Measurements from ENCODE around the gene FAM20A.

The FAM20A gene

DNA sequence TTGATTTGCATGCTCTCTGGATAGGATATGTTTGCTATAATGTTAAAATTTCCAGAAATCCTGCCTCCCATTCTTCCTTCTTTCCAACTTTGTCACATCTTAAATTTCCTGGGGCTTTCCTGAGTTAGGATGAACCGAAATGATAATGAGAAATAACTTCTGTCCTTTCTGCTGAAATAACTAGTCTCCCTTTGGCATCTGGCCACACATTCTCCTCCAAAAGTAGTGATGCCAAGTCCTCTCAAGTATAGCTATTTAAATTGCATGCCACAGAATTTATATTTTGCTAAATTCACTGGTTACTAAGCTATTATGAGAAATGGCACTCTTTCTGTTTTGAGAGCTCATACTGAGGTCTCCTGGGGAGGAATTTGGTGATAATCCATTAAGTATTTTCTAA is 30.6 kb downstream of the FAM20A start:
- in situ Hi-C loops (cut with MboI; ENCODE audit: low sequenced_read_pairs): no loop called here

DNA sequence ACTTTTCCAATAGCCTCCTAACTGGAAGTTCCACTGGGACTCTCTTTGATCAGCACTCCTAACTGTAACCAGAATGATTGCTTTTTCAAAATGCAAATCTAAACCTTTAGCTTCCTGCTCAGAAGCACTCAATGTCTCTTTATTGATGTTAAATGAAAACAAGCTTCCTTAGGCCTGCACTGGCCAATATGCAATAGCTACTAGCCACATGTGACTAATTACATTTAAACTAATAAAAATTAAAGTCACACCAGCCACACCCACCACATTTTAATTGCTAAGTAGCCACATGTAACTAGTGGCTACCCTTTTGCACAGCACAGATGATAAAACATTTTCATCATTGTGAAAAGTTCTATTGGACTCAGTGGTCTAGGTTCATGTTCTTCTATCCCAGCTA is 31.8 kb downstream of the FAM20A start:
- in situ Hi-C loops (cut with MboI; ENCODE audit: low sequenced_read_pairs): no loop called here

DNA sequence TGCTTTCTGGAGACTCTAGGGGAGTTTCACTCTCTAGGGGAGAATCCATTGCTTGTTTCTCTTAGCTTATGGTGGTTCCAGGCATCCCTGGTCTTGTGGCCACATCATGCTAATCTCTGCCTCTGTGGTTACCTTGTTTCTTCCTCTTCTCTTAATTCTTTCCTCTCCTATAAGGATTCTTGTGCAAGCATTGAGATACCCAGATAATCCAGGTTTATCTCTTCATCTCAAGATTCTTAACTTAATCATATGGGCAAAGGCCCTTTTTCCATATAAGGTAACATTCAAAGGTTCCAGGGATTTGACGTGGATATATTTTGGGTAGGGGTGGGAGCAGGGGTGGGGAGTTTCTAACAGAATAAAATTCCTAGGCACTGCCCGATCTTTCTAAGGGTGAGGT is 32.6 kb downstream of the FAM20A start:
- in situ Hi-C loops (cut with MboI; ENCODE audit: low sequenced_read_pairs): no loop called here

DNA sequence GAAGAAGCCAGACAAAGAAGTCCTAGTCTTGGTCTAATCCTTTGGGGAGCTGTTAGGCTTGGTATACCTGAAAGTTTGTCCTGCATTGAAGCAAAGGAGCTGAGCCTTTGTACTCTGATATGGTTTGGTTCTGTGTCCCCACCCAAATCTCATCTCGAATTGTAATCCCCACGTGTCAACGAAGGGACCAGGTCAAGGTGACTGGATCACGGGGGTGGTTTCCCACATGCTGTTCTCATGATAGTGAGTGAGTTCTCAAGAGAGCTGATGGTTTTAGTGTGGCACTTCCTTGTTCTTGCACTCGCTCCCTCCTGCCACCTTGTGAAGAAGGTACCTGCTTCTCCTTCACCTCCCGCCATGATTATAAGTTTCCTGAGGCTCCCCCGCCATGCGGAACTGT is 33.6 kb downstream of the FAM20A start:
- in situ Hi-C loops (cut with MboI; ENCODE audit: low sequenced_read_pairs): no loop called here

DNA sequence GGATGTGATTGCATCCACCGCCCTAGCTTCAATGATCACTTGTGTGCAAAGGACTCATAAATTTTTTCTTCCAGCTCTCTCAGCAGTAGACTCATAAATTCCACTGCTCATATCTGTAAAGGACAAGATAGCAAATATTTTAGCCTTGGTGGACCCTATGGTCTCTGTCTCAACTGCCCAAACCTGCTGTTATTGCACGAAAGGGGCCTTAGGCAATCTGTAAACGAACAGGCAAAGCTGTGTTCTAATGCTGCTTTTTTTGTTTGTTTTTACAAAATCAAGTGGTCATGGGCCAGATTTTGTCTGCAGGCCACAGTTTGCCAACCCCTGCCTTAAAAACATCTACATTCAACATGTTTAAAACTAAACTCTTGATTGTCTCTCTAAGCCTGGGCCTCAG is 34.1 kb downstream of the FAM20A start:
- in situ Hi-C loops (cut with MboI; ENCODE audit: low sequenced_read_pairs): no loop called here

DNA sequence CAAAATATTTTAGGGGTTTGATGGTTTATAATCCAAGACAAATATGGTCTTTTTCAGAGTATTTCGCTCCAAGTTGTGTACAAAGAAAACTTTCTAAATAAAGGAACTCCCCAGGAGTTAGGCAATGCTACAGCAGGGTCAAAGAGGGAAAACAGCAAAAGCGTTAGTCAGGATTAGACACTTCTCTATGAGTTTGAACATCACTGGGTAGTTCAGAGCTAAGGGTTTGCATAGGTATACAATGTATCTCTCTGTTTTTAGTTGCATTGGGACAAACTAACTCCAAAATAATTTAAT is 34.8 kb downstream of the FAM20A start:
- in situ Hi-C loops (cut with MboI; ENCODE audit: low sequenced_read_pairs): no loop called here

DNA sequence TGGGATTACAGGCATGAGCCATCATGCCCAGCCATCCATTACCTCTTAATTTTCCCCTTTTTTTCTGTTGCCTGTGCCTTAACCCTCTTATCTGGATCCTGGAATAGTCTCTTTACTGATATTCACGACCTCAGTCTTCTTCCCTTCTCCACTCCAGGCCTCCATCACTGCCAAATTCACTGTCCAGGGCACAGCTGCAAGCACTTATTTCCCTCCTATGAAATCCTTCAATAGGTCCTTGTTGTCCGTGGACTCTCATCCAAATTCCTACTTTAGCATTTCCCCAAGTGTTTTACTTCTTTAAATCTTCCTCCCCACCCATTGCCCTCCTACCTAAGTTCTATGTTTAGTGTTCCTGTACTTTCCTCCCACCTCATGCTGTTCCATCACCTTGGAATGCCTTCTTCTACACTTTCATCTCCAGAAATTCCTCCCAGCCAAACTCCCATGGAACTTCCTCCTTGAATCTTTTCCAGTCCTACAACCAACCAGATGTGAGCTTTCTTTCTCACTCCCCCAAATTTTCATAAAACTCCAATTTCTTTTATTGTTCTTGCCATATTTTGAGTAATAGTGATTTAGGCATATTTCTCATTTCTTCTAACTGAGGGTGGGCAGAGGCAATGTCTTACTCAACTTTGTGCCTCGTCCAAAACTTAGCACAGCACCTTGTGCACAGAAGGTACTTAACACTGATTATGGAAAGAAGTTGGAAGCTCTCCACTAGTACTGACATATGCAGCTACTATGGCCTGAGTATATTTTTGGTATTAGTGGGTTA is 35.3 kb downstream of the FAM20A start:
- in situ Hi-C loops (cut with MboI; ENCODE audit: low sequenced_read_pairs): no loop called here

DNA sequence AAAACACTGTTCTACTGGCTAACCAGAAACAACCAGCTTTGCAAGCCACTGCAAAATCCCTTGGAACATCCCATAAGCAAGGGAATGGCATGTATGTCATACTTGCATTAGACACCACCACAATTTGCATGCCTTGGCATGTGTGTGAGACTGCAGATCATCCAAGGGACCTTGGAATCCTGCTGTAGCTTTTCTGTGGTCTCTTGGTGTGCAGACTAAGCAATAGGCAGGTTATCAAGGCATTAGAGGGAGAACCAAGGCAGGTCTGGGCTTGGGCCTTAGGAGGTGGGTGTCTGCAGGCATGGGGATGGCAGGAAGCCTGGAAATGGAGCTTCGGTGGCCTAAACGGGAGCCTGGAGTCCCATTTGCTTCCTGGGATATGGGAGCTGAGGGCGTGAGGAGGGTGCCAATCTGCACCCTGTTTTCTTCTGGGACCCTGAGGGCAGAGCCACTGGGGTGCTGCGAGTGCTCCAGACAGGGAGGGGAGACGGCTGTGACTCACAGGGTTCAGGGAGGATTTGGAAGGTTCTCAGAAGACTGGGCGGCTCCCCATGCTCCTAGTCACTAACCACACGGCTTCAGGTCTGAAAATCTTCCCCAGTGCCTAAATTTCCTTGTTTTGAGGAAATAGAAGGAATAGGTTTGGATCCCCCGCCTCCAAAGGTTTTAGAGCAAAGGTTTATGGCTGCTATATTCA is 36.6 kb downstream of the FAM20A start:
- in situ Hi-C loops (cut with MboI; ENCODE audit: low sequenced_read_pairs): no loop called here

DNA sequence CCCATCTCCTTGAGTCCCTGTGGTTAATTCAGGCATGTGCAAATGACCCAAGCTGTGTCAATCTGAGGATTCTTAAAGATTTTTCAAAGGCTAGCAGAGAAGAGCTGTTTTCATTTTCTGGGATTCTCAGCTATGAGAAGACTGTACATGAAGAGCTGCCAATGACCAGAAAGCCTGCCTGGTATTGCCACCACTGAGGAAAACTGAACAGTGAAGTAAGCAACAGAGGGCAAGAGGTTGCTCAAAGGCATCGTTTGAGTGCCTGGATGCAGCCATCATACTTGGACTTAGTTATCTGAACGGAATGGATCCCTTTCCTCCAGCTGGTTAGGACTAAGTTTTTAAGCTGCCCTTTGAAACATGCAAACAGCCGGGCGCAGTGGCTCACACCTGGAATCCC is 38.4 kb downstream of the FAM20A start:
- in situ Hi-C loops (cut with MboI; ENCODE audit: low sequenced_read_pairs): no loop called here

DNA sequence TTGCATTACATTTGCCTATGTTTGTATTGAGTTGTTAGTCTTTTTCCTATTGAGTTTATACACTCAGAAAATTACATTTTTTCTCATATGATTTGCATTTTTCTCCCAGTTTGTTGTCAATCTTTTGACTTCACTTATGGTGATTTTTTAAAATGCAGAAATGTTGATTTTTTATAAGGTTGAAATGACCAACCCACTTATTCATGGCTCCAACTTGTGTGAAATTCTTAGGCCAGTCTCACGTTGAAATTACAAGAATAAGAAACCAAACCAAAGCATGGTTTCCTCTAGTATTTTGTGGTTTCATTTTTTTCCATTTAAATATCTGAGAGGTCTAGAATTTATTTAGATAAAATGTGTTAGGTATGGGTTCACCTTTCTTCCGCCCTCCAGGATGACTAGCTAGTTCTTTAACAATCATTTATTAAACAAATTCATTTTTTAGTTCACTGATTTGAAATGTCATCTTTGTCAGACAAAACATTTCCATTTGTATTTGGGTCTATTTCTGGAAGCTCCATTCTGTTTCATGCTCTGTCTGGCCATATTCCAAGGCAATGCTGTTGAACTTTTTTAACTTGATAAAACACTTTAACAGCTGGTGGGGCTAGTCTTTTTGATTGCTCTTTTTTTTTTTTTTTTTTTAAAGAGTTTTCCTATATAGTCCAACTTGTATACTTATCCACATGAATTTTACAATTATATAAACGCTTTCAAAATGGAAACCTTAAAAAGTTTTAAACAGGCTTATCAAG is 40.0 kb downstream of the FAM20A start:
- in situ Hi-C loops (cut with MboI; ENCODE audit: low sequenced_read_pairs): no loop called here

DNA sequence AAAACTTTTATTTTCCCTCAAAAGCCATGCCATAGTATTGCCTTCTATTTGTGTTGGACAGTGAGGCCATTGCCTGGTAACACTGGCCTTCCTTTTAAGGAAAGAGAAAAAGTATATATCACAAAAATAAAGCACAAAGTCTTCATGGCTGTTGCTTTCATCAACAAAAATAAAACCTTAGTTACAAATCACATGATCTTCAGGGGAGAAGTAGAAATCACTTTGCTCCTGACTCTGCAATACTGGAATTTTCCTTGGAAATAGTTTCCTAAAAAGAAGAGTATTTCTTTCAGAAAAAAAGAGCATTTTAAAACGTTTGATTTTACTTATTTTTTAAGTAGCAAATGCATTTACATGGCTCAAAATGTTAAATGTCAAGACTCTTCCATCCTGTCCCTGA is 41.9 kb downstream of the FAM20A start:
- in situ Hi-C loops (cut with MboI; ENCODE audit: low sequenced_read_pairs): no loop called here

DNA sequence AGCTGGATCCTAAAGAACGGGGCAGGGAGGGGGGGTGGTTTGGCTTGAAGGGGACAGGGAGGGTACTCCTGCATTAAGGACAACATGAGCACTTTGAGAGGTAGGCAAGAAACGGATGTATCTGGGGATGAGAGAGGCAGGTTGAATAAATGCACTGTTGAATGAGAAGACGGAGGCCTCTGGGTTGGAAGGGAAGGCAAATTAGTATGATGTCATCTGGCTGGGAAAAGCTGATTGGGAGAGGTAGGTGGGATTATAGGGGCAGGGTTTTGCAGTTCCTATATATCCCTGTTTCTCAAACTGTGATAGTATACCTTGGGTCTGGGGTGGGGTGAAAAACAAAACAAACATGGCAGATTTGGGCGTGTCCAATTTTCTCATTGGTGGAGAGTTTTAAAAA is 44.6 kb downstream of the FAM20A start:
- in situ Hi-C loops (cut with MboI; ENCODE audit: low sequenced_read_pairs): no loop called here

DNA sequence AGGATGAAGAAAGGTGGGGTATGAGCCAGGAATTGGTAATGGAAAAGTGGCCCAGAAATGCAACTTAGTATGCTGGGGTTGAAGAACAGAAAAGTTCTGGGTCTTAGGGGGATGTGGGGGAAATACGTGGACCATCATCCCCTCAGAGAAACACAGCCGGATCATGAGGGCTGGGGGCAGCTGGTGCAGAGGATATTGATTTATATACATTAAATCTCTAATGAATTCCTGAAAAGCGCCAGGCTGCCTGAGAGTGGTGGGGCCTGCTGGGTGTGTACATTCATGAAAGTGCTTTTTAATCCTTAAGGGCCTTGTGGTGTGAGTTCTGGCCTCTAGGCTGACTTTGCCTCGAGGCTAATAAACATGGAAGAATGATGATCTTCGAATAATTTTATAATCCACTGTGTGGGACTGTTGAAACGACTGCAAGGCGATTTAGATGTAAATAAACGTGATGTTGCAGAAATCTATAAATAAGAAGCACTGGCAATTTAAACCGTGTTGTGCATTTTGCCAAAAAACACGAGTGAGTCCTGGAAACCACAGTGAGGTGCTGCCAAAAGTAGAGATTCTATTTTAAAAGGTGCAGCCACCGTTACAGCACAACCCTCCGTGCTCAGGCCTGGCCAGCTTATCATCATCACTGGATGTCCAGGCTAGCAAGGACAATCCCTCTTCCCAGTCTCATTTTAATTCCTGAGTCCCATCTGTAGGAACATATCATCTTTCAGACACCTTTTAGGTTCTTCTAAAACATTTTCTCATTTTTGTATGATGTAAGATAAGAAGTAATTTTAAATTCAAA is 56.9 kb downstream of the FAM20A start:
- in situ Hi-C loops (cut with MboI; ENCODE audit: low sequenced_read_pairs): loop anchor here (25.0 kb wide), 1 partner anchor 218 kb away; no protein-coding TSS in a partner anchor

DNA sequence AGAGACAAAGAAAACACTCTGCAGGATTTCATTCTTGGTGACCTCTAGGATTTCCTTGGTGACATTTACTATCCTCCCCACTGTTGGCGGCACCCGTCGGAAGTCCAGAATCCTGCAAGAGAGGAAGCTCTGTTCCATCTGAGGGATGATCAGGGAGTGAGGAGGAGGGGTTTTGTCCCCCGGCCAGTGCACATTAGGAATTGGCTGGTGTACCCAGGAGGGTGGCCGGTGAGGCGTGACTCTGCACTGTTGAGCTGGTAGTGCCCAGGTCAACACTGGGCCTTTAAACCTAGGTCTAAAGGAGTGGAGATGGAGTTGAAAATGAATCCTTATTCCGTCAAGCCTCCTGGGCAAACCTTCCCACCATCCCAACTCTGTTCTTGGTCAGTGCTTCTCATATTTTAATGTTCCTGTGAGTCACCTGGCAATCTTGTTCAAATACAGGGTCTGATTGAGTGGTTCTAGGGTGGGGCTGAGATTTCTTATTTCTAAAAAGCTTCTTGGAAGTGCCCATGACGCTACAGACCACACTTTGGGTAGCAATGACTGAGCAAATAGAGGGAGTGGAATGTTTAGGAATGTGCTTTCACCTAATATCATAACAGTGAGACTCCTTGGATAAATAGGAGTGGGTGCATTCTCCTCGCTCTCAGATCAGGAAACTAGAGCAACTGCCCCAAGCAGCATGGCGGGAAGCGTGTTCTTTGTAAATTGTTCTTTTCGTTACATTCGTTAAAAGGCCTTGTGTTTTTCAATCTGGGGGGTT is 58.3 kb downstream of the FAM20A start:
- in situ Hi-C loops (cut with MboI; ENCODE audit: low sequenced_read_pairs): loop anchor here (25.0 kb wide), 1 partner anchor 219 kb away; no protein-coding TSS in a partner anchor

DNA sequence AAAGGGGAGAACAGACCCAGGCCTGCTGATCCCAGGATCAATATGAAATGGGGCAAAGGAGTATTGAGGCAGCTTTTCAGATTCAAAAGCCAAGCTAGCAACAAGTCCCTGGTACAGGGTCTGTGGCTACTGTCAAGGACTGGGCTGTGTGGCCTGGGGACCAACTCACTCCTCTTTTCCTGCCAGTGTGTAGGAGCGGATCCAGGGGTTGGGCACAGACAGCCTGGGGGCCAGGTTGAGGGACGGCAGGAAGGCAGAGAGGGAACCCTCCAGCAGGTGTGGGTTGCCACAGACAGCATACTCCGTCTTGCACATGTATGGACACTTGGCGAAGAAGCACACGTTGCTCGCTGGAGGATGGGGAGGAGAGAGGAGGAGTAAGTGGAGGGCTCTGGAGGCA is 59.4 kb downstream of the FAM20A start:
- in situ Hi-C loops (cut with MboI; ENCODE audit: low sequenced_read_pairs): loop anchor here (25.0 kb wide), 1 partner anchor 220 kb away; no protein-coding TSS in a partner anchor

DNA sequence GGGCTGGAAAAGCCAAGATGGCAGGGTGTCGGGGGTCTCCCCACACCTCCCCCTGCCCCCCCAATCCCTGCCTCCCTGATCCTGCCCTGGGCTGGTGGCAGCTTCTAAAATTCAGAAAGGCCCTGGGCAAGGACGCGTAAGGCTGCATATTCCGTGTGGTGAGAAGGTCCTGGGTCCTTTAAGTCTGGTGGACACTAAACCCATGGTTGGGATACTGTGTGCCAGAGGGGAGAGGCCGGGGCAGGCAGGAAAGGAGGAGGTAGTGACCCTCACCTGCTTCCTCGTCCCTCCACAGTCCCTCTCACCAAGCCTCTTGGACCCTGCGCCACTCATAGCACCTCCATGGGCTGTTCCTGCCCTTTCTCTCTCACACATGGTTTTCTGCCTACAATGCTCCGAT is 60.2 kb downstream of the FAM20A start:
- in situ Hi-C loops (cut with MboI; ENCODE audit: low sequenced_read_pairs): loop anchor here (25.0 kb wide), 1 partner anchor 221 kb away; no protein-coding TSS in a partner anchor

DNA sequence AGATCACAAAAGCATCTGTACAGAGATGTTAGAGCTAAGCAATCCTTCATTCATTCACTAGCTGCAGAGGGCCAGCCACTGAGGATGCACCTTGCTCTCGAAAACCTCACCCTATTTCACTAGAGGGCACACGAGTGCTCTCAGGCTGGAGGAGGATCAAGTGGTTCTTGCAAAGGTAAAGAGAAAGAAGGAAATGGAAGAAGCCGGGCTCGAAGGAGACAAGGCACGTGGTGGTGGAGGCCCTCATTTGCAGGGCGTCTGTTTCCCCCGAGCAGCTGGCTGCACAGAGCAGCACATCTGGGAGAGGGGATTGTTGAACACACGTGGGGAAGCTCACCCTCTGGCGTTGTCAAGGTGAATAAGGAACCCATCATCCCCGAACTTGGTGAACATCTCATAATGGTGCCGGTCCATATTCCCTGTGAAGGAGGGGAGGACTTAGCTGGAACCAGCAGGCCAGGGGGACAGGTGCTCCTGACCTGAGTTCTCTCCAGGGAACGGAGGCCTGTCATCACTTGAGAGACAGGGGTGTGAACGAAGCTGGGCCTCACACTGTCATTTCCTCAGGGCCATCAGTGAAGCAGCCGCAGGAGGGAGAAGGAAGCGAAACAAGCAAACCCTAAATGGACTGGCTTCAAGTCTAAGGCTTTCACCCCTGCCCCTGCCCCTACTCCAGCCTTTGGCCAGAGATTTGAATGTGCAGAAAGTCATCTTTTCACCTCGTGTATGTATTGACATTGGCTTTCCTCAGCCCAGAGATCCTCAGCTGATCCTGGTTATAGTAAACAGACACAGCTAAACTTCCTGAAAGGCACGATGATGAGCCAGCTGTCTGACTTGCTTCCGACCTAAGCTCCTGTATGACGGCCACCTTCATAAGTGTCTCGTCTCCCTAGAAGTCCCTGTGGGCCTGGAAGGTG is 61.4 kb downstream of the FAM20A start:
- in situ Hi-C loops (cut with MboI; ENCODE audit: low sequenced_read_pairs): loop anchor here (25.0 kb wide), 1 partner anchor 222 kb away; no protein-coding TSS in a partner anchor

DNA sequence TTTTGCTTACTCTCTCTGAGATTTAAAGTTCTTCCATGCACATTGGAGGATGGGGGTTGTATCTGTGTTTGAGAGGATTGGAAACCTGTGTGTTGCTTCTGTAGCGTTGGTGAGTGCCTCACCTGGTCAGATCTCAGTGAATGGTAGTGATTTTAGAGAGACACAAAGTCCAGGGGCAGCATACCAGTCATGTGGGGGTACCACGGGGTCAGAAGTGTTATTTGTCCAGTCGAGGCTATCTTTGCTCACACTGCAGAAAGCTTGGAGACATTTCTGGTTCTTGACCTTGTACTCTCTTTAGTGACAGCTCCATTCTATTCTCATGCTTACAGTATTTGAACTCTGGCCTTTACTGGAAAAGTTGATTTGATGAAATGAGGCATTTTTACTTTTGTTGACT is 65.2 kb downstream of the FAM20A start:
- in situ Hi-C loops (cut with MboI; ENCODE audit: low sequenced_read_pairs): loop anchor here (25.0 kb wide), 1 partner anchor 226 kb away; no protein-coding TSS in a partner anchor

DNA sequence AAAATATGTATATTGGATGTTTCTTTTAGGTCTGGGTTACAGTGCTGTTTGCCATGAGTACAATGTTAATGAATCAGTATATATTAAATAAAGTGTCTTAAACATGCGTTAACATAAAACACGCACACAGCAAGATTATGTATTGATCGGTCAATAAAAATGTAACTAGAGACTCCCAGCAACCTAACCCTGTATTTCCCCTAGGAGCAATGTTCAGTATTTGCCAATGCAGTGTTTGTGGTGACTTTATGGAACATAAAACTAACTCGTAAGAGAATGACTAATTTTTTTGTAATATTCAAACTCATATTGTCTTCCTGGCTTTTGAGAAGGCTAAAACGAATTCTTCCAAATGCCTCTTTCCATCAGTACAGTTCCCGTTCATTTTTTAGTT is 66.5 kb downstream of the FAM20A start:
- in situ Hi-C loops (cut with MboI; ENCODE audit: low sequenced_read_pairs): loop anchor here (25.0 kb wide), 1 partner anchor 228 kb away; no protein-coding TSS in a partner anchor
